Measurements from ENCODE around the gene HRNR.
"Not testable (repeated sequence)": the region's sequence is repeated elsewhere in the genome, so short reads cannot be mapped to it uniquely, and the experiment has no call there.

HRNR gene

GRCh38 chr1:152224093-152224492, at the start of gene HRNR:
TSS of gene HRNR (minus strand) at chr1:152224193. CDS start at chr1:152223253, 940 bp downstream.
- DNase-seq (ENCODE audit: extremely low spot score) = no peak
- ChIA-PET CTCF (interaction anchor here (0.6 kb wide), 2 partner anchors 167 to 1164 kb away, joined by 3 read pairs; no protein-coding TSS in a partner anchor), POLR2A (no interaction called here)
- no peak for TF ChIP-seq ARNT (IDR thresholded peaks at IDR 0.05)
- TF ChIP-seq BHLHE40 (IDR thresholded peaks at IDR 0.05; ENCODE audit: borderline replicate concordance) = no peak
- no peak for TF ChIP-seq NFRKB (IDR thresholded peaks at IDR 0.05)
- no peak for TF ChIP-seq SUZ12 (IDR thresholded peaks at IDR 0.05)
- no peak for TF ChIP-seq FOXK2 (IDR thresholded peaks at IDR 0.05)
- no peak for TF ChIP-seq ZNF384 (IDR thresholded peaks at IDR 0.05)
- TF ChIP-seq TARDBP (IDR thresholded peaks at IDR 0.05) = no peak
- no peak for TF ChIP-seq ELF4 (IDR thresholded peaks at IDR 0.05)
- TF ChIP-seq CTBP1 (IDR thresholded peaks at IDR 0.05; ENCODE audit: borderline replicate concordance) = no peak
- TF ChIP-seq L3MBTL2 (conservative IDR thresholded peaks at IDR 0.05) = no peak
- TF ChIP-seq FOXA1 (IDR thresholded peaks at IDR 0.05) = no peak
- TF ChIP-seq LEF1 (IDR thresholded peaks at IDR 0.05; ENCODE audit: borderline replicate concordance) = no peak
- TF ChIP-seq SP1 (IDR thresholded peaks at IDR 0.05) = no peak

GRCh38 chr1:152256394-152256793, 32.4 kb upstream of the HRNR start:
- POLR2A ChIA-PET; CTCF ChIA-PET; DNase-seq (ENCODE audit: extremely low spot score): not testable (repeated sequence)

- no peak for TF ChIP-seq ELF4 (IDR thresholded peaks at IDR 0.05)
- no peak for TF ChIP-seq FOXM1 (IDR thresholded peaks at IDR 0.05; ENCODE audit: borderline replicate concordance)
- TF ChIP-seq PKNOX1 (IDR thresholded peaks at IDR 0.05) = no peak
- no peak for DNase-seq (ENCODE audit: extremely low spot score)
- CTCF ChIA-PET = no interaction called here
These were observed 28.2 kb upstream of the HRNR start for GRCh38 chr1:152252157-152252556.

GRCh38 chr1:152251391-152251790, 27.4 kb upstream of the HRNR start:
- TF ChIP-seq FOXA1 (IDR thresholded peaks at IDR 0.05) = no peak
- TF ChIP-seq HDGF (IDR thresholded peaks at IDR 0.05; ENCODE audit: borderline replicate concordance) = no peak
- TF ChIP-seq SUZ12 (IDR thresholded peaks at IDR 0.05) = no peak
- TF ChIP-seq FOXK2 (IDR thresholded peaks at IDR 0.05) = no peak
- TF ChIP-seq ELF4 (IDR thresholded peaks at IDR 0.05) = no peak
- no peak for TF ChIP-seq LEF1 (IDR thresholded peaks at IDR 0.05; ENCODE audit: borderline replicate concordance)
- no peak for TF ChIP-seq CTBP1 (IDR thresholded peaks at IDR 0.05; ENCODE audit: borderline replicate concordance)
- TF ChIP-seq BHLHE40 (IDR thresholded peaks at IDR 0.05; ENCODE audit: borderline replicate concordance) = no peak
- no peak for TF ChIP-seq FOXM1 (IDR thresholded peaks at IDR 0.05; ENCODE audit: borderline replicate concordance)
- TF ChIP-seq NFRKB (IDR thresholded peaks at IDR 0.05) = no peak
- TF ChIP-seq L3MBTL2 (conservative IDR thresholded peaks at IDR 0.05) = no peak
- TF ChIP-seq TARDBP (IDR thresholded peaks at IDR 0.05) = no peak
- no peak for TF ChIP-seq ZNF384 (IDR thresholded peaks at IDR 0.05)
- DNase-seq (ENCODE audit: extremely low spot score) = no peak
- CTCF ChIA-PET = no interaction called here
- POLR2A ChIA-PET = no interaction called here

More at GRCh38 chr1:152252157-152252556, 28.2 kb upstream of the HRNR start:
- POLR2A ChIA-PET = no interaction called here

- DNase-seq (ENCODE audit: extremely low spot score) = no peak
- ChIA-PET CTCF (no interaction called here), POLR2A (no interaction called here)
- TF ChIP-seq LEF1 (IDR thresholded peaks at IDR 0.05; ENCODE audit: borderline replicate concordance) (no peak), FOXK2 (IDR thresholded peaks at IDR 0.05) (no peak), BHLHE40 (IDR thresholded peaks at IDR 0.05; ENCODE audit: borderline replicate concordance) (no peak), ZNF384 (IDR thresholded peaks at IDR 0.05) (no peak), HDGF (IDR thresholded peaks at IDR 0.05; ENCODE audit: borderline replicate concordance) (no peak), CTBP1 (IDR thresholded peaks at IDR 0.05; ENCODE audit: borderline replicate concordance) (no peak), TARDBP (IDR thresholded peaks at IDR 0.05) (no peak), ARNT (IDR thresholded peaks at IDR 0.05) (no peak), SP1 (IDR thresholded peaks at IDR 0.05) (no peak), FOXM1 (IDR thresholded peaks at IDR 0.05; ENCODE audit: borderline replicate concordance) (no peak), FOXA1 (IDR thresholded peaks at IDR 0.05) (no peak), L3MBTL2 (conservative IDR thresholded peaks at IDR 0.05) (no peak), SUZ12 (IDR thresholded peaks at IDR 0.05) (no peak), NFRKB (IDR thresholded peaks at IDR 0.05) (no peak), ELF4 (IDR thresholded peaks at IDR 0.05) (no peak)
These were observed 23.3 kb upstream of the HRNR start for GRCh38 chr1:152247316-152247715.

- POLR2A ChIA-PET = no interaction called here
These were observed 20.7 kb upstream of the HRNR start for GRCh38 chr1:152244576-152245273.

GRCh38 chr1:152237093-152237492, 13.1 kb upstream of the HRNR start:
- ChIA-PET POLR2A (no interaction called here), CTCF (no interaction called here)
- TF ChIP-seq CTBP1 (IDR thresholded peaks at IDR 0.05; ENCODE audit: borderline replicate concordance) = no peak
- TF ChIP-seq ARNT (IDR thresholded peaks at IDR 0.05) = no peak
- no peak for TF ChIP-seq SP1 (IDR thresholded peaks at IDR 0.05)
- no peak for TF ChIP-seq LEF1 (IDR thresholded peaks at IDR 0.05; ENCODE audit: borderline replicate concordance)
- TF ChIP-seq HDGF (IDR thresholded peaks at IDR 0.05; ENCODE audit: borderline replicate concordance) = no peak
- no peak for TF ChIP-seq TARDBP (IDR thresholded peaks at IDR 0.05)
- no peak for TF ChIP-seq BHLHE40 (IDR thresholded peaks at IDR 0.05; ENCODE audit: borderline replicate concordance)
- no peak for TF ChIP-seq PKNOX1 (IDR thresholded peaks at IDR 0.05)
- TF ChIP-seq L3MBTL2 (conservative IDR thresholded peaks at IDR 0.05) = no peak
- no peak for TF ChIP-seq FOXK2 (IDR thresholded peaks at IDR 0.05)
- no peak for TF ChIP-seq FOXM1 (IDR thresholded peaks at IDR 0.05; ENCODE audit: borderline replicate concordance)
- TF ChIP-seq ZNF384 (IDR thresholded peaks at IDR 0.05) = no peak
- TF ChIP-seq NFRKB (IDR thresholded peaks at IDR 0.05) = no peak
- TF ChIP-seq ELF4 (IDR thresholded peaks at IDR 0.05) = no peak
- no peak for TF ChIP-seq SUZ12 (IDR thresholded peaks at IDR 0.05)
- TF ChIP-seq FOXA1 (IDR thresholded peaks at IDR 0.05) = no peak
- DNase-seq (ENCODE audit: extremely low spot score) = no peak

More at GRCh38 chr1:152244576-152245273, 20.7 kb upstream of the HRNR start:
- no peak for DNase-seq (ENCODE audit: extremely low spot score)
- no peak for TF ChIP-seq FOXM1 (IDR thresholded peaks at IDR 0.05; ENCODE audit: borderline replicate concordance)
- TF ChIP-seq SP1 (IDR thresholded peaks at IDR 0.05) = no peak
- no peak for TF ChIP-seq NFRKB (IDR thresholded peaks at IDR 0.05)
- TF ChIP-seq BHLHE40 (IDR thresholded peaks at IDR 0.05; ENCODE audit: borderline replicate concordance) = no peak
- no peak for TF ChIP-seq L3MBTL2 (conservative IDR thresholded peaks at IDR 0.05)
- no peak for TF ChIP-seq ZNF384 (IDR thresholded peaks at IDR 0.05)
- TF ChIP-seq HDGF (IDR thresholded peaks at IDR 0.05; ENCODE audit: borderline replicate concordance) = no peak
- CTCF ChIA-PET = no interaction called here

Measured in HEK293T (cell line).